ENCODE measurements around the gene TMC1.

TMC1 gene

DNA sequence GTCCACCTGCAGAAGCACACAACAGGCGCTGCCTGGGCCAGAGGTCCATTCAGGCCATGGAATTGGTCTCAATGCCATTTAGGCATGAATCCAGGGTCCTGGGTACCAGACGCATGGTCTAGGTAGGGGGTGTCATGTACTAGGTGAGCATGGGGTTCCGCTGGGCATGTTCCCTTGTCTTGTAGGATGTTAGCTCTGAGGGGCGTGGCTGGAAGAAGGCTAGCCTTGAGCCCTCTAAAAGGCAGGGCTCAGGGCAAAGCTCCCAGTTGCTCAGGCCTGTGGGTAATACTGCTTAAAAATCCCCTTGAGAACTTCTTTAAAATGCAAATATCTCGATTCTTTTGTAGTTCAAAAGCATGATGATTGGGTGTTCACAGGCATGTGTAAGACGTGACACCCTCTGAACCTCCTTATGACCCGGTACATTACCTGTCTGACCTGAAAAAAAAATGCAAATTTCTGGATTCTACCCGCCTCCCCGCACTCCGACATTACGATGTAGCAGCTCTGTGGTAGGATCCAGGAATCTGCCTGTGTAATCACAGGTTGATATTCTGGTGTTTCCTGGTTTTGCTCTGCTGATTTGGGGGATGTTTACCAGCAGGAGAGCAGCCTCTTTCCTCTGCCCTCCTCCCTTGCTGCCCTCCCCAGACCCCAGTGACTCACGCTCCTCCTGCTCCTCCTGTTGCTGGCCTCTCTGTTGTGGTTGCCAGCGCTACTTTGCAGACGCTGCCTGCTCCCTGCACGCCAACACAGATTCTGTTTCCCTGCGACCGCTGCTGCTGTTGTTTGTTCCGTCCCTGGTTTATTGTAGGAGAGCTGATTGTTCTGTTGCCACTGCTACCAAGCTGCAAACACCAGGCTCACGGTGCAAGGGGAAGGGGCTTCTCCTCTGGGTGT lies 5.7 kb downstream of the TMC1 start:
- Histone ChIP-seq H3K9me3 (ENCODE audit: low read length) (no peaks in the 10 kb centered on the region), H3K9ac (ENCODE audit: low read length) (no peak overlapping the region), H3K79me2 (ENCODE audit: insufficient read depth, low read length) (no peaks in the 10 kb centered on the region), H3K4me2 (ENCODE audit: low read length) (no peak overlapping the region), H3K4me1 (ENCODE audit: insufficient read depth, low read length, severe bottlenecking) (no peaks in the 10 kb centered on the region), H3K36me3 (ENCODE audit: insufficient read depth, low read length) (no peaks in the 10 kb centered on the region), H3K9me2 (ENCODE audit: low read depth, low read length) (no peaks in the 10 kb centered on the region), H3K27ac (ENCODE audit: low read depth, low read length, poor library complexity, severe bottlenecking) (no peak overlapping the region), H3K27me3 (ENCODE audit: insufficient read depth, low read length) (no peaks in the 10 kb centered on the region), H3F3A (ENCODE audit: insufficient read depth, low read length) (no peaks in the 10 kb centered on the region), H3K4me3 (ENCODE audit: low read depth, low read length, poor library complexity, severe bottlenecking) (no peak overlapping the region), H2AFZ (ENCODE audit: low read length) (no peak overlapping the region), H4K20me1 (ENCODE audit: insufficient read depth, low read length) (no peaks in the 10 kb centered on the region)
- no peak for TF ChIP-seq EZH2 (IDR thresholded peaks at IDR 0.05; ENCODE audit: borderline replicate concordance, low read length)
- TF ChIP-seq, protein P1, sequence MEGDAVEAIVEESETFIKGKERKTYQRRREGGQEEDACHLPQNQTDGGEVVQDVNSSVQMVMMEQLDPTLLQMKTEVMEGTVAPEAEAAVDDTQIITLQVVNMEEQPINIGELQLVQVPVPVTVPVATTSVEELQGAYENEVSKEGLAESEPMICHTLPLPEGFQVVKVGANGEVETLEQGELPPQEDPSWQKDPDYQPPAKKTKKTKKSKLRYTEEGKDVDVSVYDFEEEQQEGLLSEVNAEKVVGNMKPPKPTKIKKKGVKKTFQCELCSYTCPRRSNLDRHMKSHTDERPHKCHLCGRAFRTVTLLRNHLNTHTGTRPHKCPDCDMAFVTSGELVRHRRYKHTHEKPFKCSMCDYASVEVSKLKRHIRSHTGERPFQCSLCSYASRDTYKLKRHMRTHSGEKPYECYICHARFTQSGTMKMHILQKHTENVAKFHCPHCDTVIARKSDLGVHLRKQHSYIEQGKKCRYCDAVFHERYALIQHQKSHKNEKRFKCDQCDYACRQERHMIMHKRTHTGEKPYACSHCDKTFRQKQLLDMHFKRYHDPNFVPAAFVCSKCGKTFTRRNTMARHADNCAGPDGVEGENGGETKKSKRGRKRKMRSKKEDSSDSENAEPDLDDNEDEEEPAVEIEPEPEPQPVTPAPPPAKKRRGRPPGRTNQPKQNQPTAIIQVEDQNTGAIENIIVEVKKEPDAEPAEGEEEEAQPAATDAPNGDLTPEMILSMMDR (IDR thresholded peaks at IDR 0.05; ENCODE audit: low read length) = no peak

GRCh38 chr9:72527801-72528195 lies 6.4 kb downstream of the TMC1 start:
- Histone ChIP-seq H3K79me2 (ENCODE audit: insufficient read depth, low read length) (no peaks in the 10 kb centered on the region), H3K4me2 (ENCODE audit: low read length) (no peak overlapping the region), H3F3A (ENCODE audit: insufficient read depth, low read length) (no peaks in the 10 kb centered on the region), H3K36me3 (ENCODE audit: insufficient read depth, low read length) (no peaks in the 10 kb centered on the region), H4K20me1 (ENCODE audit: insufficient read depth, low read length) (no peaks in the 10 kb centered on the region), H3K27ac (ENCODE audit: low read depth, low read length, poor library complexity, severe bottlenecking) (no peak overlapping the region), H3K9me3 (ENCODE audit: low read length) (no peaks in the 10 kb centered on the region), H3K9me2 (ENCODE audit: low read depth, low read length) (no peaks in the 10 kb centered on the region), H3K27me3 (ENCODE audit: insufficient read depth, low read length) (no peaks in the 10 kb centered on the region), H3K9ac (ENCODE audit: low read length) (no peak overlapping the region), H3K4me3 (ENCODE audit: low read depth, low read length, poor library complexity, severe bottlenecking) (no peak overlapping the region), H2AFZ (ENCODE audit: low read length) (no peak overlapping the region), H3K4me1 (ENCODE audit: insufficient read depth, low read length, severe bottlenecking) (no peaks in the 10 kb centered on the region)
- TF ChIP-seq, protein P1 (IDR thresholded peaks at IDR 0.05; ENCODE audit: low read length) = no peak
- TF ChIP-seq EZH2 (IDR thresholded peaks at IDR 0.05; ENCODE audit: borderline replicate concordance, low read length) = no peak

GRCh38 chr9:72529531-72529930 lies 8.1 kb downstream of the TMC1 start:
- H3K4me1 ChIP-seq (ENCODE audit: insufficient read depth, low read length, severe bottlenecking) = no peaks in the 10 kb centered on the region
- no peak overlapping the region for H2AFZ ChIP-seq (ENCODE audit: low read length)
- no peaks in the 10 kb centered on the region for H3K36me3 ChIP-seq (ENCODE audit: insufficient read depth, low read length)
- H4K20me1 ChIP-seq (ENCODE audit: insufficient read depth, low read length) = no peaks in the 10 kb centered on the region
- no peaks in the 10 kb centered on the region for H3K9me3 ChIP-seq (ENCODE audit: low read length)
- H3K4me3 ChIP-seq (ENCODE audit: low read depth, low read length, poor library complexity, severe bottlenecking) = no peak overlapping the region
- no peak overlapping the region for H3K27ac ChIP-seq (ENCODE audit: low read depth, low read length, poor library complexity, severe bottlenecking)
- no peak overlapping the region for H3K9ac ChIP-seq (ENCODE audit: low read length)
- H3K9me2 ChIP-seq (ENCODE audit: low read depth, low read length) = no peaks in the 10 kb centered on the region
- no peaks in the 10 kb centered on the region for H3F3A ChIP-seq (ENCODE audit: insufficient read depth, low read length)
- no peak overlapping the region for H3K4me2 ChIP-seq (ENCODE audit: low read length)
- H3K79me2 ChIP-seq (ENCODE audit: insufficient read depth, low read length) = no peaks in the 10 kb centered on the region
- TF ChIP-seq, protein P1 (IDR thresholded peaks at IDR 0.05; ENCODE audit: low read length) = no peak
- TF ChIP-seq EZH2 (IDR thresholded peaks at IDR 0.05; ENCODE audit: borderline replicate concordance, low read length) = no peak
- no peaks in the 10 kb centered on the region for H3K27me3 ChIP-seq (ENCODE audit: insufficient read depth, low read length)

All from OCI-LY1 (cell line).